WTC11 (cell line): ENCODE data around the gene GYS1. TPM values are rescaled to one million over a fixed set of nuclear protein-coding genes. Genes with fewer than 3 reads are reported as not detected.

Experiments used
- ATAC-seq: fragments of 200-7000 bp; cut with Tn5 transposase; 2 replicates; pipeline ENCODE4 v1.10.0; 2021; ENCODE audit warnings: mild to moderate bottlenecking, moderate library complexity
- CTCF ChIA-PET: fragments of 300-600 bp; sonication (Branson Sonifier 250); formaldehyde crosslinking; loops from one replicate; lab custom pipeline; 2021; ENCODE audit warnings: antibody characterized with exemption; lab: Charles Lee
- POLR2A ChIA-PET: fragments of 350-600 bp; sonication (Branson Sonifier 250); formaldehyde crosslinking; loops from one replicate; lab custom pipeline; 2021; ENCODE audit warnings: antibody characterized with exemption; lab: Charles Lee
- DNase-seq: peaks from one replicate; pipeline ENCODE4 v3.0.0; 2021; ENCODE audit warnings: low spot score
- H3K27ac Mint-ChIP-seq: 2 replicates; pipeline ENCODE4 v1.8.0; 2021; ENCODE audit warnings: mixed read lengths
- H3K27me3 Mint-ChIP-seq: 2 replicates; pipeline ENCODE4 v1.8.0; 2021; ENCODE audit warnings: low read depth, mild to moderate bottlenecking, moderate library complexity, mixed read lengths
- H3K36me3 Mint-ChIP-seq: 2 replicates; pipeline ENCODE4 v1.8.0; 2021; ENCODE audit warnings: mixed read lengths
- H3K4me1 Mint-ChIP-seq: 2 replicates; pipeline ENCODE4 v1.8.0; 2022; ENCODE audit warnings: mixed read lengths
- H3K4me3 Mint-ChIP-seq: 2 replicates; pipeline ENCODE4 v1.8.0; 2021; ENCODE audit warnings: mild to moderate bottlenecking, moderate library complexity, mixed read lengths
- H3K9me3 Mint-ChIP-seq: 2 replicates; pipeline ENCODE4 v1.8.0; 2021; ENCODE audit warnings: mixed read lengths
- ATF1 ChIP-seq: sonication (generic); formaldehyde crosslinking; IDR thresholded peaks from 2 replicates; pipeline ENCODE4 v1.8.1; 2023; ENCODE audit warnings: mild to moderate bottlenecking, moderate library complexity, missing genetic modification reagents
- FOXJ3 ChIP-seq: sonication (generic); formaldehyde crosslinking; IDR thresholded peaks from 2 replicates; pipeline ENCODE4 v1.9.0; 2021; ENCODE audit warnings: missing genetic modification reagents, mild to moderate bottlenecking, borderline replicate concordance
- FOXP1 ChIP-seq: sonication (generic); formaldehyde crosslinking; IDR thresholded peaks from 2 replicates; pipeline ENCODE4 v1.8.0; 2022; ENCODE audit warnings: missing genetic modification reagents, mild to moderate bottlenecking, moderate library complexity, borderline replicate concordance
- GABPB1 ChIP-seq: sonication (generic); formaldehyde crosslinking; IDR thresholded peaks from 2 replicates; pipeline ENCODE4 v1.8.1; 2023; ENCODE audit warnings: mild to moderate bottlenecking, missing genetic modification reagents
- GRHL2 ChIP-seq: fragments of 250-450 bp; sonication (Bioruptor Pico); IDR thresholded peaks from 2 replicates; pipeline ENCODE4 v1.8.0; 2022; ENCODE audit warnings: mild to moderate bottlenecking, moderate library complexity; ENCODE audit not compliant: insufficient replicate concordance, severe bottlenecking
- KAT7 ChIP-seq: sonication (generic); formaldehyde crosslinking; IDR thresholded peaks from 2 replicates; pipeline ENCODE4 v1.8.1; 2023; ENCODE audit warnings: missing genetic modification reagents, mild to moderate bottlenecking, borderline replicate concordance
- NFE2L1 ChIP-seq: sonication (generic); formaldehyde crosslinking; IDR thresholded peaks from 2 replicates; pipeline ENCODE4 v1.8.1; 2023; ENCODE audit warnings: missing genetic modification reagents
- NR1H2 ChIP-seq: sonication (generic); formaldehyde crosslinking; IDR thresholded peaks from 2 replicates; pipeline ENCODE4 v1.9.0; 2021; ENCODE audit warnings: mild to moderate bottlenecking, moderate library complexity, missing genetic modification reagents
- NR2C2 ChIP-seq: sonication (generic); formaldehyde crosslinking; IDR thresholded peaks from 2 replicates; pipeline ENCODE4 v1.8.0; 2022; ENCODE audit warnings: mild to moderate bottlenecking, missing genetic modification reagents
- NR3C1 ChIP-seq: sonication (generic); formaldehyde crosslinking; conservative IDR thresholded peaks from 2 replicates; pipeline ENCODE4 v1.8.1; 2023; ENCODE audit warnings: low read depth, mild to moderate bottlenecking, missing genetic modification reagents
- RELA ChIP-seq: sonication (generic); formaldehyde crosslinking; IDR thresholded peaks from 2 replicates; pipeline ENCODE4 v1.8.1; 2022; ENCODE audit warnings: missing genetic modification reagents, mild to moderate bottlenecking, borderline replicate concordance
- SMAD3 ChIP-seq: sonication (generic); formaldehyde crosslinking; IDR thresholded peaks from 2 replicates; pipeline ENCODE4 v1.8.0; 2022; ENCODE audit warnings: missing genetic modification reagents, mild to moderate bottlenecking, borderline replicate concordance
- SMAD4 ChIP-seq: sonication (generic); formaldehyde crosslinking; IDR thresholded peaks from 2 replicates; pipeline ENCODE4 v1.8.0; 2022; ENCODE audit warnings: mild to moderate bottlenecking, missing genetic modification reagents
- SP1 ChIP-seq: sonication (generic); formaldehyde crosslinking; conservative IDR thresholded peaks from 2 replicates; pipeline ENCODE4 v1.8.1; 2022; ENCODE audit warnings: missing genetic modification reagents
- TP53 ChIP-seq: sonication (generic); formaldehyde crosslinking; IDR thresholded peaks from 2 replicates; pipeline ENCODE4 v1.8.1; 2023; ENCODE audit warnings: mild to moderate bottlenecking, missing genetic modification reagents
- ZNF219 ChIP-seq: sonication (generic); formaldehyde crosslinking; IDR thresholded peaks from 2 replicates; pipeline ENCODE4 v1.8.0; 2023; ENCODE audit warnings: missing genetic modification reagents, mild to moderate bottlenecking, borderline replicate concordance
- ZNF396 ChIP-seq: fragments of 250-450 bp; sonication (Bioruptor Pico); IDR thresholded peaks from 2 replicates; pipeline ENCODE4 v1.8.0; 2021; ENCODE audit warnings: mild to moderate bottlenecking, moderate library complexity, borderline replicate concordance
- total RNA-seq: library from RNA; stranded (reverse); gene quantifications from 3 replicates; pipeline ENCODE4 v1.2.3, GENCODE V29; 2021
- TF ChIP-seq, protein P1 (sequence below): sonication (generic); formaldehyde crosslinking; conservative IDR thresholded peaks from 2 replicates; pipeline ENCODE4 v1.8.1; 2023; ENCODE audit warnings: mild to moderate bottlenecking, low read depth, missing genetic modification reagents, moderate library complexity
- TF ChIP-seq, protein P2 (sequence below): sonication (generic); formaldehyde crosslinking; IDR thresholded peaks from 2 replicates; pipeline ENCODE4 v1.8.0; 2022; ENCODE audit warnings: mild to moderate bottlenecking, missing genetic modification reagents
- TF ChIP-seq, protein P3 (sequence below): fragments of 200-600 bp; IDR thresholded peaks from 2 replicates; pipeline ENCODE4 v1.8.0; 2022; ENCODE audit warnings: antibody characterized with exemption
- TF ChIP-seq, protein P4 (sequence below): sonication (generic); formaldehyde crosslinking; IDR thresholded peaks from 2 replicates; pipeline ENCODE4 v1.8.1; 2023; ENCODE audit warnings: mild to moderate bottlenecking, moderate library complexity, missing genetic modification reagents

Gene GYS1
- total RNA-seq, 1 experiment from 2014 or later = 52.0 TPM

DNA sequence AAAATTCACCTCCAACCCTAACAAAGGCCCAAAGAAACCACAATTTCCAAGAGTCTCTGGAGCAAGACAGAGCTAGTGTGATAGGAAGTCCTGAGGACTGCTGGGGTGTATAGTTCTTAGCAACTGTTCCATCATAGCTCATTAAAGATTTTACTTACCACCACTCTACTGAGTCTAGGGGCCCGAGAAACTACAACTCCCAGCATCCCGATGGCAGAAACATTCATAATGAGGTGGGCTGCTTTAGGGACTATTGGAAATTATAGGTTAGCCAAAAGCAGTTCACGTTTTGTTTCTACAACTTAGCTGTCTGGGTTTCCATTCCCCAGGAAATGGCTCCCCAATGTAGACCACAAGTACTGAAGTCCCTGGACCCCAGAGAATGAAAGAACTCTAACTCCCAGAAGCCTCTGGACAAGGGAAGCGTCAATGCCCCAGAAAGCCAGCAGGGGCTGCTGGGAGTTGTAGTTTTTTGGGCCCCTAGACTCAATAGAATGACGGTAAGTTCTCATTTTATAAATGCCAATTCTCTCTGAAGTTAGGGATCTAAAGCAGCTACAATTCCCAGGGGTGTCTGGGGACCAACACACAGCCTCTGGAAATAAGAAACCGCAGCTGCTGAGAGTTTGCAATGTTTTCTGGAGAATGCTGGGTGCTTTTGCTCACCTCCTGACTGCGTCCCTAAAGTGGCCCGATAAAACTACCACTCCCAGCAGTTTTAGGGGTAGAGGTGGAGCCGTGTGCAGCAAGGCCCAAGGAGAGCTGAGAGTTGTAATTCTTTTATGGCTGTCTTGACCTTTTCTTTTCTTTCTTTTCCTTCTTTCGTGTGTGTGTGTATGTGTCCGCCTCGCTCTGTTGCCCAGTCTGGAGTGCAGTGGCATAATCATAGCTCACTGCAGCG is 16.9 kb downstream of the GYS1 start:
- ChIA-PET CTCF (interaction anchor here (0.7 to 4.7 kb wide), 8 partner anchors 9 to 181 kb away, joined by 3 to 28 read pairs (median 4); partner anchors contain the start of genes GYS1 and RUVBL2), POLR2A (no interaction called here)
- no peaks in the 10 kb centered on the region for H3K9me3 Mint-ChIP-seq
- TF ChIP-seq ZNF396 (no peak), ATF1 (no peak), GRHL2 (no peak), GABPB1 (no peak), SP1 (CRISPR knock-in tag) (no peak), FOXJ3 (no peak), SMAD3 (CRISPR knock-in tag) (no peak), ZNF219 (no peak), SMAD4 (CRISPR knock-in tag) (no peak), KAT7 (CRISPR knock-in tag) (no peak), NR2C2 (no peak), TP53 (no peak), NFE2L1 (CRISPR knock-in tag) (no peak), NR1H2 (CRISPR knock-in tag) (no peak), NR3C1 (CRISPR knock-in tag) (no peak)
- TF ChIP-seq, protein P1, sequence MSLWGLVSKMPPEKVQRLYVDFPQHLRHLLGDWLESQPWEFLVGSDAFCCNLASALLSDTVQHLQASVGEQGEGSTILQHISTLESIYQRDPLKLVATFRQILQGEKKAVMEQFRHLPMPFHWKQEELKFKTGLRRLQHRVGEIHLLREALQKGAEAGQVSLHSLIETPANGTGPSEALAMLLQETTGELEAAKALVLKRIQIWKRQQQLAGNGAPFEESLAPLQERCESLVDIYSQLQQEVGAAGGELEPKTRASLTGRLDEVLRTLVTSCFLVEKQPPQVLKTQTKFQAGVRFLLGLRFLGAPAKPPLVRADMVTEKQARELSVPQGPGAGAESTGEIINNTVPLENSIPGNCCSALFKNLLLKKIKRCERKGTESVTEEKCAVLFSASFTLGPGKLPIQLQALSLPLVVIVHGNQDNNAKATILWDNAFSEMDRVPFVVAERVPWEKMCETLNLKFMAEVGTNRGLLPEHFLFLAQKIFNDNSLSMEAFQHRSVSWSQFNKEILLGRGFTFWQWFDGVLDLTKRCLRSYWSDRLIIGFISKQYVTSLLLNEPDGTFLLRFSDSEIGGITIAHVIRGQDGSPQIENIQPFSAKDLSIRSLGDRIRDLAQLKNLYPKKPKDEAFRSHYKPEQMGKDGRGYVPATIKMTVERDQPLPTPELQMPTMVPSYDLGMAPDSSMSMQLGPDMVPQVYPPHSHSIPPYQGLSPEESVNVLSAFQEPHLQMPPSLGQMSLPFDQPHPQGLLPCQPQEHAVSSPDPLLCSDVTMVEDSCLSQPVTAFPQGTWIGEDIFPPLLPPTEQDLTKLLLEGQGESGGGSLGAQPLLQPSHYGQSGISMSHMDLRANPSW (CRISPR knock-in tag) = no peak
- TF ChIP-seq, protein P2, sequence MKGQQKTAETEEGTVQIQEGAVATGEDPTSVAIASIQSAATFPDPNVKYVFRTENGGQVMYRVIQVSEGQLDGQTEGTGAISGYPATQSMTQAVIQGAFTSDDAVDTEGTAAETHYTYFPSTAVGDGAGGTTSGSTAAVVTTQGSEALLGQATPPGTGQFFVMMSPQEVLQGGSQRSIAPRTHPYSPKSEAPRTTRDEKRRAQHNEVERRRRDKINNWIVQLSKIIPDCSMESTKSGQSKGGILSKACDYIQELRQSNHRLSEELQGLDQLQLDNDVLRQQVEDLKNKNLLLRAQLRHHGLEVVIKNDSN (CRISPR knock-in tag) = no peak
- H3K27me3 Mint-ChIP-seq = no peaks in the 10 kb centered on the region
- peak overlapping the region; percentile 48; the same call in 1 of the 2 replicates for H3K27ac Mint-ChIP-seq
- H3K36me3 Mint-ChIP-seq = peaks cover 35% of the 10 kb centered on the region
- no peaks in the 10 kb centered on the region for H3K4me1 Mint-ChIP-seq
- ATAC-seq = peak; percentile 90
- peak; percentile 72 for DNase-seq
- H3K4me3 Mint-ChIP-seq = no peak overlapping the region

DNA sequence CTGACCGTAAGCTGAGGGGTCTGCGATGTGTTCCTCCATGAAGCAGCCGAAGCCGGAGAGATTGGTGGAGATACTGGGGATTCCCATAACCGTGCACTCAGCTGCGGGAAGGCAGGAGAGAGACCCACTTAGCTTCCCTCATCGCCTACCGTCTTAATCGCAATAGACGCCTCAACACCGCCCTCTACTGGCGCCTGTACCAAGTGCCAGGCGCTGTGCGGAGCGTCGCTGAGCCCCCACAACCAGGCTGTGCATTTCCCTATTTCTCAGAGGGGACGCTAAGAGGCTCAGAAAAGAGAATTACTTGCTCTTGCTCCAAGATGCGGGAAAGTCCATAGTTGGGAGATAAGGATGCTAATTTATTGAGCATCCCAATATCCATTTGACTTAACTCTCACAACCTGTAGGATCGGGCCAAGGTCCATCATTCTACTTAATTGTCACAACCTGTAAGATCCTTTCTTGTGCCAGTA is 22.1 kb downstream of the GYS1 start:
- peaks cover 15% of the 10 kb centered on the region for H3K4me1 Mint-ChIP-seq
- peaks cover 57% of the 10 kb centered on the region for H3K36me3 Mint-ChIP-seq
- H3K4me3 Mint-ChIP-seq = no peak overlapping the region
- H3K9me3 Mint-ChIP-seq = peaks cover 4% of the 10 kb centered on the region
- H3K27ac Mint-ChIP-seq = peak overlapping the region; percentile 80; the same call in 1 of the 2 replicates
- TF ChIP-seq FOXP1 = peak; percentile 23; the same call in 1 of the 2 replicates
- TF ChIP-seq RELA (CRISPR knock-in tag) = no peak
- TF ChIP-seq, protein P3, sequence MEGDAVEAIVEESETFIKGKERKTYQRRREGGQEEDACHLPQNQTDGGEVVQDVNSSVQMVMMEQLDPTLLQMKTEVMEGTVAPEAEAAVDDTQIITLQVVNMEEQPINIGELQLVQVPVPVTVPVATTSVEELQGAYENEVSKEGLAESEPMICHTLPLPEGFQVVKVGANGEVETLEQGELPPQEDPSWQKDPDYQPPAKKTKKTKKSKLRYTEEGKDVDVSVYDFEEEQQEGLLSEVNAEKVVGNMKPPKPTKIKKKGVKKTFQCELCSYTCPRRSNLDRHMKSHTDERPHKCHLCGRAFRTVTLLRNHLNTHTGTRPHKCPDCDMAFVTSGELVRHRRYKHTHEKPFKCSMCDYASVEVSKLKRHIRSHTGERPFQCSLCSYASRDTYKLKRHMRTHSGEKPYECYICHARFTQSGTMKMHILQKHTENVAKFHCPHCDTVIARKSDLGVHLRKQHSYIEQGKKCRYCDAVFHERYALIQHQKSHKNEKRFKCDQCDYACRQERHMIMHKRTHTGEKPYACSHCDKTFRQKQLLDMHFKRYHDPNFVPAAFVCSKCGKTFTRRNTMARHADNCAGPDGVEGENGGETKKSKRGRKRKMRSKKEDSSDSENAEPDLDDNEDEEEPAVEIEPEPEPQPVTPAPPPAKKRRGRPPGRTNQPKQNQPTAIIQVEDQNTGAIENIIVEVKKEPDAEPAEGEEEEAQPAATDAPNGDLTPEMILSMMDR = peak; percentile 85
- TF ChIP-seq, protein P4, sequence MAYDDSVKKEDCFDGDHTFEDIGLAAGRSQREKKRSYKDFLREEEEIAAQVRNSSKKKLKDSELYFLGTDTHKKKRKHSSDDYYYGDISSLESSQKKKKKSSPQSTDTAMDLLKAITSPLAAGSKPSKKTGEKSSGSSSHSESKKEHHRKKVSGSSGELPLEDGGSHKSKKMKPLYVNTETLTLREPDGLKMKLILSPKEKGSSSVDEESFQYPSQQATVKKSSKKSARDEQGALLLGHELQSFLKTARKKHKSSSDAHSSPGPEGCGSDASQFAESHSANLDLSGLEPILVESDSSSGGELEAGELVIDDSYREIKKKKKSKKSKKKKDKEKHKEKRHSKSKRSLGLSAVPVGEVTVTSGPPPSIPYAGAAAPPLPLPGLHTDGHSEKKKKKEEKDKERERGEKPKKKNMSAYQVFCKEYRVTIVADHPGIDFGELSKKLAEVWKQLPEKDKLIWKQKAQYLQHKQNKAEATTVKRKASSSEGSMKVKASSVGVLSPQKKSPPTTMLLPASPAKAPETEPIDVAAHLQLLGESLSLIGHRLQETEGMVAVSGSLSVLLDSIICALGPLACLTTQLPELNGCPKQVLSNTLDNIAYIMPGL (CRISPR knock-in tag) = 0 out of 2 replicates have a peak, but pooled peaks have one; percentile 24
- ChIA-PET CTCF (interaction anchor here (0.6 to 2.6 kb wide), 74 partner anchors 9 to 469 kb away, joined by 3 to 60 read pairs (median 6); partner anchors contain the start of genes BAX, CA11, CGB2 and CGB7), POLR2A (interaction anchor here (0.5 to 1.2 kb wide), 6 partner anchors 22 to 164 kb away, joined by 3 to 10 read pairs (median 4); partner anchors contain the start of genes GYS1, NUCB1 and RUVBL2)
- DNase-seq (peak; percentile 91), ATAC-seq (peak; percentile 84)
- no peaks in the 10 kb centered on the region for H3K27me3 Mint-ChIP-seq
